PFSK-1 (cell line): ENCODE results near the gene TMEM225B.

Experiments used
- SIN3A ChIP-seq: IDR thresholded peaks from 2 replicates; pipeline ENCODE4 v1.6.1; 2012; ENCODE audit warnings: mild to moderate bottlenecking, low read length, moderate library complexity, borderline replicate concordance; ENCODE audit not compliant: insufficient read depth
- TAF1 ChIP-seq: IDR thresholded peaks from 2 replicates; pipeline ENCODE4 v1.6.1; 2012; ENCODE audit warnings: low read length, control low read depth, borderline replicate concordance; ENCODE audit not compliant: insufficient read depth

- TF ChIP-seq SIN3A = no peak
- peak; percentile 31; the same call in 1 of the 2 replicates for TF ChIP-seq TAF1
Measured at GRCh38 chr7:99558306-99559174, 39.5 kb upstream of the TMEM225B start, which contains the start of gene ZNF655.
